Mucosa of descending colon (tissue), 3 donors: ENCODE results near the gene TNFSF13. TPM values are rescaled to one million over a fixed set of nuclear protein-coding genes. Genes with fewer than 3 reads are reported as not detected.

ENCODE experiments used
- ATAC-seq: fragments of 200-7000 bp; cut with Tn5 transposase; one replicate; pipeline ENCODE4 v1.9.1; 2020; ENCODE audit warnings: mild to moderate bottlenecking, moderate library complexity
- DNase-seq, 3 donors: peaks; one replicate each; pipeline ENCODE4 v3.0.0-alpha.2; 2020
- H3K36me3 ChIP-seq: fragments of 200-600 bp; one replicate; pipeline ENCODE4 v1.8.0; 2021; ENCODE audit warnings: low read depth, mild to moderate bottlenecking
- H3K4me1 ChIP-seq: fragments of 200-600 bp; one replicate; pipeline ENCODE4 v1.8.0; 2021; ENCODE audit warnings: low read depth, mild to moderate bottlenecking
- H3K4me3 ChIP-seq: fragments of 200-600 bp; one replicate; pipeline ENCODE4 v1.8.0; 2021; ENCODE audit warnings: mild to moderate bottlenecking
- H3K9me3 ChIP-seq: fragments of 200-600 bp; one replicate; pipeline ENCODE4 v1.8.0; 2021; ENCODE audit warnings: mild to moderate bottlenecking
- intact Hi-C, 2 donors: fragments of 100-400 bp; cut with DNase I in 1 of 2; cut with micrococcal nuclease in 1 of 2; formaldehyde crosslinking; loops; one replicate each; pipeline versions ENCODE4 v1.11.0 to v1.11.1; 2022; cut with DNase I, micrococcal nuclease
- total RNA-seq, 3 donors: library from RNA; stranded (reverse); fragmentation: NEBNext Ultra II Directional in 2 of 3; extraction: Animal tissue kit (Norgen Biotek cat#: 25700) in 2 of 3; gene quantifications; one replicate each; pipeline versions ENCODE4 v1.2.1 to v1.2.4, GENCODE V29; 2021 to 2023
- TF ChIP-seq, protein P1 (sequence below): fragments of 200-600 bp; IDR thresholded peaks from one replicate; pipeline ENCODE4 v1.8.0; 2022; ENCODE audit warnings: antibody characterized with exemption, mild to moderate bottlenecking
- donor health status: DM: no; HTN: no; CAD: no; lungs with moderate emphysema.
- donor health status: DM: no; HTN: no; CAD: no.
- donor health status: DM: no; HTN: yes; CAD: no.

Gene TNFSF13
- total RNA-seq, 3 donors from 2014 or later = 41.0 to 74.6 (median 73.3) TPM

DNA sequence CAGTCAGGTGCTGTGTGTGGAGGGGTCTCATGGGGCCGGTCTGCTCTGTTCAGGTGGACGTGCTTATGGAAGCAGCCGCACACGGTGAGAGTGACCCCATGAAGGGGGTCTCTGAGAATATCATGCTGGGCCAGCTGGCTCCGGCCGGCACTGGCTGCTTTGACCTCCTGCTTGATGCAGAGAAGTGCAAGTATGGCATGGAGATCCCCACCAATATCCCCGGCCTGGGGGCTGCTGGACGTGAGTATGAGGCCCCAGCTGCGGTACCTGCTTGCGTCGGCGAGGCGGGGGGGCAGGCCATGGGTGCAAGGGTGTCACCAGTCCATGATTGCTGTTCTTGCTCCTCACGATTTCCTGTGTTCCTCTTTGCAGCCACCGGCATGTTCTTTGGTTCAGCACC is 46.4 kb upstream of the TNFSF13 start:
- DNase-seq (no peak), ATAC-seq (no peak)
- H3K36me3 ChIP-seq = peaks cover 22% of the 10 kb centered on the region
- intact Hi-C loops = loop anchor here in 1 of 2 donors (5.0 kb wide), 1 partner anchor 50 kb away; the partner anchor contains the start of gene SENP3
- no peaks in the 10 kb centered on the region for H3K9me3 ChIP-seq
- TF ChIP-seq, protein P1, sequence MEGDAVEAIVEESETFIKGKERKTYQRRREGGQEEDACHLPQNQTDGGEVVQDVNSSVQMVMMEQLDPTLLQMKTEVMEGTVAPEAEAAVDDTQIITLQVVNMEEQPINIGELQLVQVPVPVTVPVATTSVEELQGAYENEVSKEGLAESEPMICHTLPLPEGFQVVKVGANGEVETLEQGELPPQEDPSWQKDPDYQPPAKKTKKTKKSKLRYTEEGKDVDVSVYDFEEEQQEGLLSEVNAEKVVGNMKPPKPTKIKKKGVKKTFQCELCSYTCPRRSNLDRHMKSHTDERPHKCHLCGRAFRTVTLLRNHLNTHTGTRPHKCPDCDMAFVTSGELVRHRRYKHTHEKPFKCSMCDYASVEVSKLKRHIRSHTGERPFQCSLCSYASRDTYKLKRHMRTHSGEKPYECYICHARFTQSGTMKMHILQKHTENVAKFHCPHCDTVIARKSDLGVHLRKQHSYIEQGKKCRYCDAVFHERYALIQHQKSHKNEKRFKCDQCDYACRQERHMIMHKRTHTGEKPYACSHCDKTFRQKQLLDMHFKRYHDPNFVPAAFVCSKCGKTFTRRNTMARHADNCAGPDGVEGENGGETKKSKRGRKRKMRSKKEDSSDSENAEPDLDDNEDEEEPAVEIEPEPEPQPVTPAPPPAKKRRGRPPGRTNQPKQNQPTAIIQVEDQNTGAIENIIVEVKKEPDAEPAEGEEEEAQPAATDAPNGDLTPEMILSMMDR = no peak
- H3K4me1 ChIP-seq = peaks cover 8% of the 10 kb centered on the region
- H3K4me3 ChIP-seq = no peak overlapping the region

GRCh38 chr17:7512824-7513540 is 45.6 kb upstream of the TNFSF13 start:
- DNase-seq (no peak), ATAC-seq (no peak)
- H3K4me1 ChIP-seq = peaks cover 8% of the 10 kb centered on the region
- H3K4me3 ChIP-seq = no peak overlapping the region
- H3K9me3 ChIP-seq = no peaks in the 10 kb centered on the region
- TF ChIP-seq, protein P1 = no peak
- intact Hi-C loops = loop anchor here in 1 of 2 donors (5.0 kb wide), 1 partner anchor 49 kb away; the partner anchor contains the start of gene SENP3
- H3K36me3 ChIP-seq = peaks cover 18% of the 10 kb centered on the region

- TF ChIP-seq, protein P1 = no peak
- DNase-seq = no peak
- Histone ChIP-seq H3K9me3 (no peaks in the 10 kb centered on the region), H3K36me3 (peaks cover 12% of the 10 kb centered on the region), H3K4me1 (peaks cover 8% of the 10 kb centered on the region), H3K4me3 (no peak overlapping the region)
- no peak for ATAC-seq
- intact Hi-C loops = loop anchor here in 1 of 2 donors (5.0 kb wide), 1 partner anchor 48 kb away; the partner anchor contains the start of gene SENP3
Measured at GRCh38 chr17:7513850-7514419, 44.6 kb upstream of the TNFSF13 start.

DNA sequence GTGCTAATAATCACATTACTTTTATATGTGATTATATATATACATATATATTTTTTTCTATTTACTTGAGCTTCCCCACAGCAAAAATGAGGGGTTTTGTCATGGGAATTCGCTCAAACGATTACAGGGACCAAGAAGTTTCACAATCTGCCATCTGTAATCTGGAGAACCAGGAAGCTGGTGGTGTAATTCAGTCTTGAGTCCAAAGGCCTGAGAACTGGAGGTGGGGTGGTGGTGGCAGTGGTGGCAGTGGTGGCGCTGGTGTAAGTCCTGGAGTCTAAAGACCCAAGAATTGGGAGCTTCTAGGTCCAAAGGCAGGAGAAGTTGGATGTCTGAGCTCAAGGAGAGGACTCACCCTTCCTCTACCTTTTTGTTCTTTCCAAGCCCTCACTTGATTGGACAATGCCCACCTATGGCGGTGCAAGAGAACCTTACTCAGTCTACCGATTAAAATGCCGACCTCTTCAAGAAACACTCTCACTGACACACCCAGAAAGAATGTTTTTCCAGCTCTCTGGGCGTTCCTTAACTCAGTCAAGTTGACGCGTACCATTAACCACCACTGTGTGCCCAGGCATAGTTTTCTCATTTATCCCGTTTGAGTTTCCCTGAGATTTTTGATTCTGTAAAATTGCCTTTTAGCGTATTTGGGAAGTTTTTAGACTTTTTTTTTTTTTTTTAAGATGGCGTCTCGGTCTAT is 42.5 kb upstream of the TNFSF13 start:
- intact Hi-C loops = no loop called here
- ATAC-seq (peak; percentile 93), DNase-seq (peak; percentile 57 to 71 (median 68))
- Histone ChIP-seq H3K36me3 (peaks cover 6% of the 10 kb centered on the region), H3K4me3 (no peak overlapping the region), H3K4me1 (peaks cover 8% of the 10 kb centered on the region), H3K9me3 (no peaks in the 10 kb centered on the region)
- TF ChIP-seq, protein P1 = no peak

DNA sequence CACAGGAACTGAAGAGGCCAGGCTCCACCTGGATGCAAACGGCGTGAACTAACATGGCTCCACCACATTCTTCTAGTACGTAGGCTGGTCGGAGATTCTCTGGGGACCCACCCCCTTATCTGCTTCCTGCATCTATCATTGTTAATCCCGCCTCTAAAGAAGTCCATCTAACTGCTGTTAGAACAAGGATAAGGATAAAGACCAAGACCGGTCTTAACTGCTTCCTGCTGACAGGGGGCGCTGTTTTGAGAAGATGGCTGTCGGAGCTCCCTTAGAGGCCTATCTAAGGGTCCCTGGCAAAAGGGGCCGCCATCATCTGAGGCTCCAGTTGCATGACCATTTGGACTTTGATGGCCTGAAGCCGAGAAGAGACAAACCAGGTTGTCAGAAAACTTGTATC is 35.5 kb upstream of the TNFSF13 start:
- H3K4me1 ChIP-seq = no peaks in the 10 kb centered on the region
- DNase-seq = peak in 1 of 3 donors; percentile 30
- TF ChIP-seq, protein P1 = no peak
- H3K9me3 ChIP-seq = peaks cover under 1% of the 10 kb centered on the region
- H3K4me3 ChIP-seq = no peak overlapping the region
- no peaks in the 10 kb centered on the region for H3K36me3 ChIP-seq
- peak; percentile 54 for ATAC-seq
- intact Hi-C loops = no loop called here
